Hepatocyte (in vitro differentiated cells): ENCODE measurements around the gene AGAP1.

ENCODE experiments used
- CTCF ChIP-seq: fragments of 200-600 bp; sonication (generic); IDR thresholded peaks from 2 replicates; pipeline ENCODE4 v1.5.1; 2016; ENCODE audit warnings: antibody characterized with exemption, mild to moderate bottlenecking; ENCODE audit not compliant: poor library complexity
- EZH2 ChIP-seq: fragments of 200-600 bp; sonication (generic); IDR thresholded peaks from 2 replicates; pipeline ENCODE4 v1.6.1; 2016; ENCODE audit warnings: antibody characterized with exemption, mild to moderate bottlenecking, borderline replicate concordance
- EZH2phosphoT487 ChIP-seq: fragments of 200-600 bp; sonication (generic); IDR thresholded peaks from one replicate; pipeline ENCODE4 v1.6.1; 2018; ENCODE audit warnings: antibody characterized with exemption, mild to moderate bottlenecking, low read depth, moderate library complexity; ENCODE audit not compliant: unreplicated experiment, severe bottlenecking

GRCh38 chr2:235824331-235824730, 330.5 kb downstream of the AGAP1 start:
- TF ChIP-seq CTCF: no peak
- TF ChIP-seq EZH2: no peak
- TF ChIP-seq EZH2phosphoT487: no peak
